OCI-LY3 (cell line): ENCODE measurements around the gene MARF1.
A peak's percentile ranks its signal among the peaks of the same experiment; 100 is the strongest.

Source experiments
- H2AFZ ChIP-seq: fragments of 200-600, 300-600 bp; shearing (Covaris generic); 2 replicates; pipeline ENCODE4 v1.6.0; 2014; ENCODE audit warnings: antibody characterized with exemption, low read depth, low read length
- H3K27ac ChIP-seq: fragments of 200-600, 300-600 bp; sonication (generic); 2 replicates; pipeline ENCODE4 v1.5.1; 2014; ENCODE audit warnings: mild to moderate bottlenecking, low read length, moderate library complexity, mixed read lengths
- H3K27me3 ChIP-seq: fragments of 200-600, 300-600 bp; sonication (generic); 2 replicates; pipeline ENCODE4 v1.6.1; 2014; ENCODE audit warnings: low read depth, low read length, mixed read lengths
- H3K36me3 ChIP-seq: fragments of 200-600, 300-600 bp; sonication (generic); replicated peaks from 2 replicates; pipeline ENCODE3; 2014; ENCODE audit warnings: low read depth, low read length, mixed read lengths
- H3K4me1 ChIP-seq: fragments of 300-600, 200-600 bp; sonication (generic); 2 replicates; pipeline ENCODE4 v1.6.1; 2014; ENCODE audit warnings: low read length, mixed read lengths
- H3K4me2 ChIP-seq: fragments of 200-600, 300-600 bp; sonication (generic); 2 replicates; pipeline ENCODE4 v1.6.1; 2014; ENCODE audit warnings: low read length, mixed read lengths
- H3K4me3 ChIP-seq: fragments of 300-600, 200-600 bp; sonication (generic); 2 replicates; pipeline ENCODE4 v1.5.1; 2014; ENCODE audit warnings: antibody characterized with exemption, mild to moderate bottlenecking, low read length, moderate library complexity
- H3K79me2 ChIP-seq: fragments of 300-600, 200-600 bp; shearing (Covaris generic); 2 replicates; pipeline ENCODE4 v1.6.1; 2014; ENCODE audit warnings: mild to moderate bottlenecking, low read length, mixed read lengths
- H3K9ac ChIP-seq: fragments of 300-600, 200-600 bp; shearing (Covaris generic); 2 replicates; pipeline ENCODE4 v1.6.0; 2014; ENCODE audit warnings: mild to moderate bottlenecking, low read length, moderate library complexity
- H3K9me3 ChIP-seq: fragments of 200-600, 300-600 bp; shearing (Covaris generic); 2 replicates; pipeline ENCODE4 v1.6.1; 2014; ENCODE audit warnings: low read length, mixed read lengths; ENCODE audit not compliant: insufficient read depth
- H4K20me1 ChIP-seq: fragments of 200-600, 300-600 bp; sonication (generic); 2 replicates; pipeline ENCODE4 v1.6.1; 2016; ENCODE audit warnings: low read length, mixed read lengths; ENCODE audit not compliant: insufficient read depth
- CTCF ChIP-seq: fragments of 200-600, 300-600 bp; sonication (generic); IDR thresholded peaks from 2 replicates; pipeline ENCODE4 v1.5.1; 2014; ENCODE audit warnings: antibody characterized with exemption, low read length, low read depth
- EZH2phosphoT487 ChIP-seq: fragments of 200-600 bp; shearing (Covaris generic); IDR thresholded peaks from 2 replicates; pipeline ENCODE4 v1.6.1; 2018; ENCODE audit warnings: antibody characterized with exemption, mixed run types, low read depth

The MARF1 gene

DNA sequence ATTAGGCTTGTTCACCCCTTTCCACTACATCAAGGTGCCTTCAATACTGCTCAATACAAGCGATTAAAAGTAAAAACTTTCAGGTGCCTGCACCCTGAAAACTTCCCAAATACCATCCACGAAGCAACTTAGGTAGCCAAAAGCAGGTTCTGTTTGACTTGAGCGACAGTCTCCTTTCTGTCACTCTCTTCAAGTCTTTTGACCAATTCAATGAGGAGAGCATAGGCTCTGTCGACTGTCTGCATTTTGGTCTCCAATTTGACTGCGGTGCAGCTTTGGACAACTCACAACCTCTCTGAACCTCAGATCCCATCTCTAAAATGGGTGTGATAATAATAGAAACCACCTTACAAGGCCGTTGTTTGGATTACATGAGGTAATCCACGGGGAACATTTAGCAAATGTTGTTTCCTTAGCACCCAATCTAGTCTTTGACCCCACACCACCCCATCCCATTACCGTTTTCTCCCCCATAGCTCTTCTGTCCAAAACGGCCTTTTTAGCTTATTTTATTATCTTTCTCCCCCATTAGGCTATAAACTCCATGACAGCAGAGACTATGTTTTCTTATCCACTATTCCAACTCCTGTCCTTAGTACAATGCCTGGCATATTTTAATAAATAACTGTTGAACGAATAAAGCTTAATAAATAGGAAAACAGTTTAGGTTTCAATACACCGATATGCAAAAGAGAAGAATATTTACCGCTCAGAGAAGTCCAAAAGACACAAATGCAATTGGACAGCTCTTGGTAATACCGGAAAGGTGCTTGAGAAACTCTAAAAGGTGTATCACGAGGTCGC is 999 bp downstream of the MARF1 start:
- Histone ChIP-seq H3K36me3 (peaks cover 19% of the 10 kb centered on the region), H3K4me2 (peak overlapping the region; percentile 80), H3K27me3 (no peaks in the 10 kb centered on the region), H3K9me3 (no peaks in the 10 kb centered on the region), H3K9ac (peak overlapping the region; percentile 99), H2AFZ (no peak overlapping the region), H4K20me1 (no peaks in the 10 kb centered on the region), H3K27ac (peak overlapping the region; percentile 98), H3K79me2 (peaks cover 47% of the 10 kb centered on the region), H3K4me1 (peaks cover 77% of the 10 kb centered on the region), H3K4me3 (peak overlapping the region; percentile 92)
- no peak for TF ChIP-seq CTCF
- TF ChIP-seq EZH2phosphoT487, result no peak

DNA sequence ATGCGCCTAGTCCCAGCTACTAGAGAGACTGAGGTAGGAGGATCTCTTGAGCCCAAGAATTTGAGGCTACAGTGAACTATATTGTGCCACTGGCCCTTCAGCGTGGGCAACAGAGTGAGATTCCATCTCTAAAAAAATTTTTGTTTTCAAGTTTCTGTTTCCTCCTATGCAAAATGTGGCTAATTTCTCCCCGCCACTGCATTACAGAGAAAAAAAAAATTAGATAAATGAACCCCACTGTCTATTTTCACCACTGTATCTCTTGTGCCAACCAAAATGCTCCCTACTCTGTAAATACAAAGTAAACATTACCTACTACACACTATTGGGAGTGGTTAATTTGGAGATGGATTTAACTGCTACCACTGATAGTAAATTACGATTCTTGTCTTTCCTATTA is 2.0 kb downstream of the MARF1 start:
- Histone ChIP-seq H3K9ac (peak overlapping the region; percentile 99), H2AFZ (no peak overlapping the region), H3K9me3 (no peaks in the 10 kb centered on the region), H3K4me1 (peaks cover 77% of the 10 kb centered on the region), H3K4me3 (peak overlapping the region; percentile 92), H4K20me1 (no peaks in the 10 kb centered on the region), H3K36me3 (peaks cover 26% of the 10 kb centered on the region), H3K4me2 (peak overlapping the region; percentile 80), H3K27me3 (no peaks in the 10 kb centered on the region), H3K79me2 (peaks cover 57% of the 10 kb centered on the region), H3K27ac (peak overlapping the region; percentile 98)
- no peak for TF ChIP-seq EZH2phosphoT487
- no peak for TF ChIP-seq CTCF

GRCh38 chr16:15639061-15639568 is 3.8 kb downstream of the MARF1 start:
- Histone ChIP-seq H3K4me3 (peak overlapping the region; percentile 92), H3K27me3 (no peaks in the 10 kb centered on the region), H3K9ac (peak overlapping the region; percentile 99), H3K4me1 (peaks cover 77% of the 10 kb centered on the region), H3K9me3 (no peaks in the 10 kb centered on the region), H3K36me3 (peaks cover 44% of the 10 kb centered on the region), H4K20me1 (no peaks in the 10 kb centered on the region), H3K27ac (peak overlapping the region; percentile 98), H3K79me2 (peaks cover 75% of the 10 kb centered on the region), H2AFZ (no peak overlapping the region), H3K4me2 (peak overlapping the region; percentile 80)
- no peak for TF ChIP-seq CTCF
- no peak for TF ChIP-seq EZH2phosphoT487

GRCh38 chr16:15636392-15636873 is 6.5 kb downstream of the MARF1 start:
- Histone ChIP-seq H3K27me3 (no peaks in the 10 kb centered on the region), H3K9me3 (no peaks in the 10 kb centered on the region), H3K4me2 (peak overlapping the region; percentile 64), H3K36me3 (peaks cover 71% of the 10 kb centered on the region), H3K27ac (peak overlapping the region; percentile 98), H3K79me2 (peaks cover 81% of the 10 kb centered on the region), H3K4me1 (peaks cover 97% of the 10 kb centered on the region), H3K9ac (peak overlapping the region; percentile 52; the same call in 1 of the 2 replicates), H2AFZ (no peak overlapping the region), H3K4me3 (peak overlapping the region; percentile 40), H4K20me1 (no peaks in the 10 kb centered on the region)
- TF ChIP-seq CTCF (no peak), EZH2phosphoT487 (no peak)
